Fibroblast of lung (primary cell): ENCODE results near the gene FTO. TPM values are rescaled to one million over a fixed set of nuclear protein-coding genes. Genes with fewer than 3 reads are reported as not detected.

ENCODE experiments used
- DNase-seq, 2 donors: peaks; one replicate each; pipeline versions ENCODE4 v3.0.0 to v3.0.0-alpha.2; 2010; ENCODE audit warnings: low read depth in 2 of 2
- H2AFZ ChIP-seq: 2 replicates; pipeline ENCODE4 v1.5.1; 2012; ENCODE audit warnings: low read length, control low read depth, inconsistent platforms
- H3K27ac ChIP-seq: 2 replicates; pipeline ENCODE4 v1.5.1; 2011; ENCODE audit warnings: low read length, control low read depth; ENCODE audit not compliant: insufficient read depth
- H3K27me3 ChIP-seq: 2 replicates; pipeline ENCODE4 v1.5.1; 2011; ENCODE audit warnings: mild to moderate bottlenecking, low read length; ENCODE audit not compliant: control insufficient read depth, insufficient read depth
- H3K36me3 ChIP-seq: 2 replicates; pipeline ENCODE4 v1.5.1; 2011; ENCODE audit warnings: low read length; ENCODE audit not compliant: control insufficient read depth, insufficient read depth
- H3K4me1 ChIP-seq: 2 replicates; pipeline ENCODE4 v1.5.1; 2011; ENCODE audit warnings: low read length; ENCODE audit not compliant: control insufficient read depth, insufficient read depth; ENCODE audit errors: extremely low read depth
- H3K4me2 ChIP-seq: 2 replicates; pipeline ENCODE4 v1.5.1; 2011; ENCODE audit warnings: low read length, control low read depth; ENCODE audit not compliant: insufficient read depth; ENCODE audit errors: extremely low read depth
- H3K4me3 ChIP-seq, 4 experiments: fragments of 200-600 bp in 1 of 4; sonication (generic) in 1 of 4; replicated peaks in 1 of 4; 2 replicates each; pipeline ENCODE4 v1.5.1; 2011 to 2016; ENCODE audit warnings: low read length in 4 of 4, low read depth in 3 of 4, mild to moderate bottlenecking in 3 of 4, control low read depth in 2 of 4, inconsistent platforms in 1 of 4, mixed read lengths in 1 of 4; ENCODE audit not compliant: insufficient read depth in 1 of 4; ENCODE audit errors: control extremely low read depth in 1 of 4
- H3K79me2 ChIP-seq: 2 replicates; pipeline ENCODE4 v1.5.1; 2012; ENCODE audit warnings: mild to moderate bottlenecking, low read length, inconsistent platforms; ENCODE audit not compliant: control insufficient read depth, insufficient read depth
- H3K9ac ChIP-seq: 2 replicates; pipeline ENCODE4 v1.5.1; 2011; ENCODE audit warnings: mild to moderate bottlenecking, low read length, control low read depth; ENCODE audit not compliant: insufficient read depth
- H3K9me3 ChIP-seq: 2 replicates; pipeline ENCODE4 v1.5.1; 2012; ENCODE audit warnings: low read depth, low read length; ENCODE audit not compliant: control insufficient read depth, insufficient read depth
- H4K20me1 ChIP-seq: 2 replicates; pipeline ENCODE4 v1.5.1; 2011; ENCODE audit warnings: low read length; ENCODE audit not compliant: control insufficient read depth, insufficient read depth; ENCODE audit errors: extremely low read depth
- CTCF ChIP-seq, 2 donors: IDR thresholded peaks in 1 of 2; conservative IDR thresholded peaks in 1 of 2; 1 replicate in 1 of 2; 2 replicates in 1 of 2; pipeline ENCODE4 v1.5.1; 2011 to 2012; ENCODE audit warnings: low read length in 2 of 2, control low read depth in 1 of 2, inconsistent platforms in 1 of 2, low read depth in 1 of 2, mild to moderate bottlenecking in 1 of 2
- EZH2 ChIP-seq: IDR thresholded peaks from 2 replicates; pipeline ENCODE4 v1.5.1; 2012; ENCODE audit warnings: low read length, control low read depth, mild to moderate bottlenecking; ENCODE audit errors: missing control alignments
- polyA plus RNA-seq, 2 donors: library from polyadenylated mRNA; depleted of rRNA in 1 of 2; stranded (reverse) in 1 of 2; unstranded in 1 of 2; fragments of >200 nt; gene quantifications; 2 replicates each; pipeline ENCODE4 v1.2.1, GENCODE V29; 2011 to 2012; ENCODE audit warnings: missing spikeins in 1 of 2
- total RNA-seq: library from RNA; depleted of rRNA; stranded (reverse); fragments of >200 nt; gene quantifications from 2 replicates; pipeline ENCODE4 v1.2.1, GENCODE V29; 2014

FTO gene
- total and polyA plus RNA-seq, 2 donors (not counting 1 experiment from before 2014, with no cell fraction given): 61.1 to 97.6 TPM

- Histone ChIP-seq H3K9me3 (no peaks in the 10 kb centered on the region), H3K79me2 (no peaks in the 10 kb centered on the region), H3K4me1 (no peaks in the 10 kb centered on the region), H4K20me1 (no peaks in the 10 kb centered on the region), H3K4me3 (no peak overlapping the region), H3K36me3 (no peaks in the 10 kb centered on the region), H2AFZ (no peak overlapping the region), H3K4me2 (no peak overlapping the region), H3K27ac (no peak overlapping the region), H3K27me3 (peaks cover 2% of the 10 kb centered on the region), H3K9ac (no peak overlapping the region)
- TF ChIP-seq EZH2 (no peak), CTCF (conservative IDR thresholded peaks at IDR 0.05 in 1 of 2, IDR thresholded peaks at IDR 0.05 in 1 of 2; ENCODE audit: low read depth in 1 of 2, low read length in 2 of 2) (no peak)
- DNase-seq: no peak
Measured at GRCh38 chr16:54144572-54144947, 440.6 kb downstream of the FTO start.

- H3K27me3 ChIP-seq: peaks cover 2% of the 10 kb centered on the region
Measured at GRCh38 chr16:54145881-54146280, 441.9 kb downstream of the FTO start.

GRCh38 chr16:54148974-54149373 lies 445.0 kb downstream of the FTO start:
- no peak for DNase-seq
- Histone ChIP-seq H3K4me1 (no peaks in the 10 kb centered on the region), H3K9ac (no peak overlapping the region), H3K4me3 (no peak overlapping the region), H3K9me3 (no peaks in the 10 kb centered on the region), H3K36me3 (no peaks in the 10 kb centered on the region), H3K27me3 (peaks cover 2% of the 10 kb centered on the region), H4K20me1 (no peaks in the 10 kb centered on the region), H2AFZ (no peak overlapping the region), H3K4me2 (no peak overlapping the region), H3K27ac (no peak overlapping the region), H3K79me2 (no peaks in the 10 kb centered on the region)
- TF ChIP-seq EZH2 (no peak), CTCF (conservative IDR thresholded peaks at IDR 0.05 in 1 of 2, IDR thresholded peaks at IDR 0.05 in 1 of 2; ENCODE audit: low read depth in 1 of 2, low read length in 2 of 2) (no peak)

More at GRCh38 chr16:54145881-54146280, 441.9 kb downstream of the FTO start:
- H3K27ac ChIP-seq: no peak overlapping the region
- H3K79me2 ChIP-seq: no peaks in the 10 kb centered on the region
- no peak overlapping the region for H3K4me3 ChIP-seq
- H3K4me2 ChIP-seq: no peak overlapping the region
- H3K36me3 ChIP-seq: no peaks in the 10 kb centered on the region
- H3K9me3 ChIP-seq: no peaks in the 10 kb centered on the region
- no peaks in the 10 kb centered on the region for H3K4me1 ChIP-seq
- no peak for DNase-seq
- no peak overlapping the region for H2AFZ ChIP-seq
- H3K9ac ChIP-seq: no peak overlapping the region
- TF ChIP-seq CTCF (conservative IDR thresholded peaks at IDR 0.05 in 1 of 2, IDR thresholded peaks at IDR 0.05 in 1 of 2; ENCODE audit: low read depth in 1 of 2, low read length in 2 of 2) (no peak), EZH2 (no peak)
- no peaks in the 10 kb centered on the region for H4K20me1 ChIP-seq
